Neural cell (in vitro differentiated cells): ENCODE measurements around the gene COPS6.

Experiments used
- CTCF ChIP-seq: fragments of 450-650 bp; IDR thresholded peaks from 2 replicates; pipeline ENCODE4 v1.5.1; 2014; ENCODE audit warnings: antibody characterized with exemption, mild to moderate bottlenecking, moderate library complexity; ENCODE audit not compliant: poor library complexity, severe bottlenecking
- TAF1 ChIP-seq: IDR thresholded peaks from 2 replicates; pipeline ENCODE4 v1.6.1; 2012; ENCODE audit warnings: low read depth

GRCh38 chr7:100065452-100066186, 23.1 kb upstream of the COPS6 start:
- TF ChIP-seq CTCF (no peak), TAF1 (no peak)
